ENCODE measurements around the gene GRSF1.

DNA sequence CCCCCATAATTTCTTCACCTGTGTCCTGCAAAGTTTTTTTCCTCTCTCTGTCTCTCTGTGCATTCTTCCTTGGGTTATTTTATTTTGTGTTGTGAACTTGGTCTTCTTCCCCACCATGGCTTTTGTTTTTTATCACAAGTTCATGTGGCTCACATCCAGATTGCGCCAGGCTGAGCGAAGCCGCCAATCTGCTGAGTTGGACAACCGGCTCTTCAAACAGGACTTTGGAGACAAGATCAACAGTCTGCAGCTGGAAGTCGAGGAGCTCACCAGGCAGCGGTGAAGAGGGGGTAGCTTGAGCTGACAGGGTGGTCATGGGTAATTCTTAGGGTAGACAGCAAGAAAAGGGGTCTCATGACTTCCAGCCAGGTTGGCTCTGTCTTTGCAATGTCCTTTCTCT, 46.1 kb downstream of the GRSF1 start:
- TF ChIP-seq, protein P1, sequence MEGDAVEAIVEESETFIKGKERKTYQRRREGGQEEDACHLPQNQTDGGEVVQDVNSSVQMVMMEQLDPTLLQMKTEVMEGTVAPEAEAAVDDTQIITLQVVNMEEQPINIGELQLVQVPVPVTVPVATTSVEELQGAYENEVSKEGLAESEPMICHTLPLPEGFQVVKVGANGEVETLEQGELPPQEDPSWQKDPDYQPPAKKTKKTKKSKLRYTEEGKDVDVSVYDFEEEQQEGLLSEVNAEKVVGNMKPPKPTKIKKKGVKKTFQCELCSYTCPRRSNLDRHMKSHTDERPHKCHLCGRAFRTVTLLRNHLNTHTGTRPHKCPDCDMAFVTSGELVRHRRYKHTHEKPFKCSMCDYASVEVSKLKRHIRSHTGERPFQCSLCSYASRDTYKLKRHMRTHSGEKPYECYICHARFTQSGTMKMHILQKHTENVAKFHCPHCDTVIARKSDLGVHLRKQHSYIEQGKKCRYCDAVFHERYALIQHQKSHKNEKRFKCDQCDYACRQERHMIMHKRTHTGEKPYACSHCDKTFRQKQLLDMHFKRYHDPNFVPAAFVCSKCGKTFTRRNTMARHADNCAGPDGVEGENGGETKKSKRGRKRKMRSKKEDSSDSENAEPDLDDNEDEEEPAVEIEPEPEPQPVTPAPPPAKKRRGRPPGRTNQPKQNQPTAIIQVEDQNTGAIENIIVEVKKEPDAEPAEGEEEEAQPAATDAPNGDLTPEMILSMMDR (IDR thresholded peaks at IDR 0.05): no peak
- no peak for TF ChIP-seq RAD21 (IDR thresholded peaks at IDR 0.05; ENCODE audit: low read length)
- TF ChIP-seq YY1 (IDR thresholded peaks at IDR 0.05; ENCODE audit: low read depth): no peak
- TF ChIP-seq TEAD4 (IDR thresholded peaks at IDR 0.05; ENCODE audit: borderline replicate concordance, insufficient read depth): no peak
- no peak for TF ChIP-seq EP300 (IDR thresholded peaks at IDR 0.05; ENCODE audit: borderline replicate concordance in 1 of 2, low read depth in 1 of 2, low read length in 1 of 2)
- TF ChIP-seq, protein P2, sequence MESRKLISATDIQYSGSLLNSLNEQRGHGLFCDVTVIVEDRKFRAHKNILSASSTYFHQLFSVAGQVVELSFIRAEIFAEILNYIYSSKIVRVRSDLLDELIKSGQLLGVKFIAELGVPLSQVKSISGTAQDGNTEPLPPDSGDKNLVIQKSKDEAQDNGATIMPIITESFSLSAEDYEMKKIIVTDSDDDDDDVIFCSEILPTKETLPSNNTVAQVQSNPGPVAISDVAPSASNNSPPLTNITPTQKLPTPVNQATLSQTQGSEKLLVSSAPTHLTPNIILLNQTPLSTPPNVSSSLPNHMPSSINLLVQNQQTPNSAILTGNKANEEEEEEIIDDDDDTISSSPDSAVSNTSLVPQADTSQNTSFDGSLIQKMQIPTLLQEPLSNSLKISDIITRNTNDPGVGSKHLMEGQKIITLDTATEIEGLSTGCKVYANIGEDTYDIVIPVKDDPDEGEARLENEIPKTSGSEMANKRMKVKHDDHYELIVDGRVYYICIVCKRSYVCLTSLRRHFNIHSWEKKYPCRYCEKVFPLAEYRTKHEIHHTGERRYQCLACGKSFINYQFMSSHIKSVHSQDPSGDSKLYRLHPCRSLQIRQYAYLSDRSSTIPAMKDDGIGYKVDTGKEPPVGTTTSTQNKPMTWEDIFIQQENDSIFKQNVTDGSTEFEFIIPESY (IDR thresholded peaks at IDR 0.05; ENCODE audit: borderline replicate concordance, low read depth): no peak
- no peak for TF ChIP-seq NFIC (IDR thresholded peaks at IDR 0.05; ENCODE audit: borderline replicate concordance)
- TF ChIP-seq, protein P3, sequence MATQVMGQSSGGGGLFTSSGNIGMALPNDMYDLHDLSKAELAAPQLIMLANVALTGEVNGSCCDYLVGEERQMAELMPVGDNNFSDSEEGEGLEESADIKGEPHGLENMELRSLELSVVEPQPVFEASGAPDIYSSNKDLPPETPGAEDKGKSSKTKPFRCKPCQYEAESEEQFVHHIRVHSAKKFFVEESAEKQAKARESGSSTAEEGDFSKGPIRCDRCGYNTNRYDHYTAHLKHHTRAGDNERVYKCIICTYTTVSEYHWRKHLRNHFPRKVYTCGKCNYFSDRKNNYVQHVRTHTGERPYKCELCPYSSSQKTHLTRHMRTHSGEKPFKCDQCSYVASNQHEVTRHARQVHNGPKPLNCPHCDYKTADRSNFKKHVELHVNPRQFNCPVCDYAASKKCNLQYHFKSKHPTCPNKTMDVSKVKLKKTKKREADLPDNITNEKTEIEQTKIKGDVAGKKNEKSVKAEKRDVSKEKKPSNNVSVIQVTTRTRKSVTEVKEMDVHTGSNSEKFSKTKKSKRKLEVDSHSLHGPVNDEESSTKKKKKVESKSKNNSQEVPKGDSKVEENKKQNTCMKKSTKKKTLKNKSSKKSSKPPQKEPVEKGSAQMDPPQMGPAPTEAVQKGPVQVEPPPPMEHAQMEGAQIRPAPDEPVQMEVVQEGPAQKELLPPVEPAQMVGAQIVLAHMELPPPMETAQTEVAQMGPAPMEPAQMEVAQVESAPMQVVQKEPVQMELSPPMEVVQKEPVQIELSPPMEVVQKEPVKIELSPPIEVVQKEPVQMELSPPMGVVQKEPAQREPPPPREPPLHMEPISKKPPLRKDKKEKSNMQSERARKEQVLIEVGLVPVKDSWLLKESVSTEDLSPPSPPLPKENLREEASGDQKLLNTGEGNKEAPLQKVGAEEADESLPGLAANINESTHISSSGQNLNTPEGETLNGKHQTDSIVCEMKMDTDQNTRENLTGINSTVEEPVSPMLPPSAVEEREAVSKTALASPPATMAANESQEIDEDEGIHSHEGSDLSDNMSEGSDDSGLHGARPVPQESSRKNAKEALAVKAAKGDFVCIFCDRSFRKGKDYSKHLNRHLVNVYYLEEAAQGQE (IDR thresholded peaks at IDR 0.05; ENCODE audit: low read depth, low read length): no peak
- no peak for TF ChIP-seq JUND (IDR thresholded peaks at IDR 0.05)

Measured in SK-N-SH (cell line).